ENCODE results near the gene PCDHB6. TPM values are rescaled to one million over a fixed set of nuclear protein-coding genes. Genes with fewer than 3 reads are reported as not detected.
A peak's percentile ranks its signal among the peaks of the same experiment; 100 is the strongest.
"Not testable (repeated sequence)": the region's sequence is repeated elsewhere in the genome, so short reads cannot be mapped to it uniquely, and the experiment has no call there.

PCDHB6 gene
- total and polyA plus RNA-seq, 2 donors: 1.1 TPM

GRCh38 chr5:141179371-141179770, 29.5 kb downstream of the PCDHB6 start:
- H3K4me1 ChIP-seq (ENCODE audit: insufficient read depth); DNase-seq (ENCODE audit: extremely low spot score); H3K27ac ChIP-seq (ENCODE audit: low read depth); H3K36me3 ChIP-seq (ENCODE audit: insufficient read depth); H3K4me3 ChIP-seq (ENCODE audit: low read depth, low read length): not testable (repeated sequence)
- WGBS: 44% methylated on average over 32 of the region's 39 CpGs

- not testable (repeated sequence) for H3K27ac ChIP-seq (ENCODE audit: low read depth); H3K4me3 ChIP-seq (ENCODE audit: low read depth, low read length); H3K4me1 ChIP-seq (ENCODE audit: insufficient read depth); DNase-seq (ENCODE audit: extremely low spot score); H3K36me3 ChIP-seq (ENCODE audit: insufficient read depth)
- WGBS: 28% methylated on average over 24 of the region's 32 CpGs
Observed at GRCh38 chr5:141179876-141180275, 30.0 kb downstream of the PCDHB6 start.

GRCh38 chr5:141180313-141180712, 30.5 kb downstream of the PCDHB6 start:
- no peak for DNase-seq (ENCODE audit: extremely low spot score)
- H3K27ac ChIP-seq (ENCODE audit: low read depth): no peak overlapping the region
- no peak overlapping the region for H3K4me3 ChIP-seq (ENCODE audit: low read depth, low read length)
- WGBS: 52% methylated on average over 1 of the region's 1 CpG
- H3K4me1 ChIP-seq (ENCODE audit: insufficient read depth): no peaks in the 10 kb centered on the region
- H3K36me3 ChIP-seq (ENCODE audit: insufficient read depth): no peaks in the 10 kb centered on the region

DNA sequence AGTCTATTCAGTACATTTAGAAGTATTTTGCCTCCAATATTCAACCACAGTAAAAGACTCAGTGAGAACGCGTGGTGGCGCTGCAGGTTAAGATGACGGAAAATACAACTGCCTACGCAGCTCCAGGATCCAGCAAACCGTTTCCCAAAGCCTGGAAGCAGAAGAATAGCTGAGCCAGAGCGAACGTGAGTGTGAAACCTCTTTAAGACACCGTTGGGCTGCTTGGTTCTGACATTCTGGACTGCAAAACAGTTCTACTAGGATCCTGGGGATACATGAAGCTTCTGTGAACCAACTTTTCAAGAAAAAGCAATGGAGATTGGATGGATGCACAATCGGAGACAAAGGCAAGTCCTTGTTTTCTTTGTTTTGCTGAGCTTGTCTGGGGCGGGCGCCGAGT, 32.4 kb downstream of the PCDHB6 start, which contains the start of gene PCDHB16:
Gene PCDHB16, plus strand, starts transcription at position 140 of the 400 bp plus-strand sequence. Its CDS starts 173 bp downstream, at position 313.
- H3K4me3 ChIP-seq (ENCODE audit: low read depth, low read length): peak within 1 kb of the TSS; percentile 10

DNA sequence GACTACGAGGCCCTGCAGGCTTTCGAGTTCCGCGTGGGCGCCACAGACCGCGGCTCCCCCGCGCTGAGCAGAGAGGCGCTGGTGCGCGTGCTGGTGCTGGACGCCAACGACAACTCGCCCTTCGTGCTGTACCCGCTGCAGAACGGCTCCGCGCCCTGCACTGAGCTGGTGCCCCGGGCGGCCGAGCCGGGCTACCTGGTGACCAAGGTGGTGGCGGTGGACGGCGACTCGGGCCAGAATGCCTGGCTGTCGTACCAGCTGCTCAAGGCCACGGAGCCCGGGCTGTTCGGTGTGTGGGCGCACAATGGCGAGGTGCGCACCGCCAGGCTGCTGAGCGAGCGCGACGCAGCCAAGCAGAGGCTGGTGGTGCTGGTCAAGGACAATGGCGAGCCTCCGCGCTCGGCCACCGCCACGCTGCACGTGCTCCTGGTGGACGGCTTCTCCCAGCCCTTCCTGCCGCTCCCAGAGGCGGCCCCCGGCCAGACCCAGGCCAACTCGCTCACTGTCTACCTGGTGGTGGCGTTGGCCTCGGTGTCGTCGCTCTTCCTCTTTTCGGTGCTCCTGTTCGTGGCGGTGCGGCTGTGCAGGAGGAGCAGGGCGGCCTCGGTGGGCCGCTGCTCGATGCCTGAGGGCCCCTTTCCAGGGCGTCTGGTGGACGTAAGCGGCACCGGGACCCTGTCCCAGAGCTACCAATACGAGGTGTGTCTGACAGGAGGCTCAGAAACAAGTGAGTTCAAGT, 34.4 kb downstream of the PCDHB6 start:
- 30% methylated on average over 45 of the region's 69 CpGs for WGBS
- not testable (repeated sequence) for H3K4me3 ChIP-seq (ENCODE audit: low read depth, low read length); H3K4me1 ChIP-seq (ENCODE audit: insufficient read depth); H3K36me3 ChIP-seq (ENCODE audit: insufficient read depth); DNase-seq (ENCODE audit: extremely low spot score); H3K27ac ChIP-seq (ENCODE audit: low read depth)

More for the DNA sequence above, 32.4 kb downstream of the PCDHB6 start, which contains the start of gene PCDHB16:
- 10% methylated on average over 13 of the region's 13 CpGs for WGBS
- no peak for DNase-seq (ENCODE audit: extremely low spot score)
- no peaks in the 10 kb centered on the region for H3K36me3 ChIP-seq (ENCODE audit: insufficient read depth)
- no peaks in the 10 kb centered on the region for H3K4me1 ChIP-seq (ENCODE audit: insufficient read depth)
- no peak within 1 kb of the TSS for H3K27ac ChIP-seq (ENCODE audit: low read depth)

- Histone ChIP-seq H3K27ac (ENCODE audit: low read depth) (no peak within 1 kb of the TSS), H3K4me1 (ENCODE audit: insufficient read depth) (no peaks in the 10 kb centered on the region), H3K4me3 (ENCODE audit: low read depth, low read length) (no peak within 1 kb of the TSS), H3K36me3 (ENCODE audit: insufficient read depth) (no peaks in the 10 kb centered on the region)
- no peak for DNase-seq (ENCODE audit: extremely low spot score)
- WGBS: 17% methylated on average over 9 of the region's 9 CpGs
Observed at GRCh38 chr5:141186897-141187512, 37.1 kb downstream of the PCDHB6 start, which contains the start of gene PCDHB9. Gene PCDHB9, plus strand, starts transcription at chr5:141187161. Its CDS starts 158 bp downstream, at chr5:141187319.

DNA sequence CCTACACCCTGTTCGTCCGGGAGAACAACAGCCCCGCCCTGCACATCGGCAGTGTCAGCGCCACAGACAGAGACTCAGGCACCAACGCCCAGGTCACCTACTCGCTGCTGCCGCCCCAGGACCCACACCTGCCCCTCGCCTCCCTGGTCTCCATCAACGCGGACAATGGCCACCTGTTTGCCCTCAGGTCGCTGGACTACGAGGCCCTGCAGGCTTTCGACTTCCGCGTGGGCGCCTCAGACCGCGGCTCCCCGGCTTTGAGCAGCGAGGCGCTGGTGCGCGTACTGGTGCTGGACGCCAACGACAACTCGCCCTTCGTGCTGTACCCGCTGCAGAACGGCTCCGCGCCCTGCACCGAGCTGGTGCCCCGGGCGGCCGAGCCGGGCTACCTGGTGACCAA, 38.8 kb downstream of the PCDHB6 start:
- not testable (repeated sequence) for H3K36me3 ChIP-seq (ENCODE audit: insufficient read depth); H3K27ac ChIP-seq (ENCODE audit: low read depth); H3K4me3 ChIP-seq (ENCODE audit: low read depth, low read length); DNase-seq (ENCODE audit: extremely low spot score); H3K4me1 ChIP-seq (ENCODE audit: insufficient read depth)
- WGBS: 30% methylated on average over 35 of the region's 37 CpGs

DNA sequence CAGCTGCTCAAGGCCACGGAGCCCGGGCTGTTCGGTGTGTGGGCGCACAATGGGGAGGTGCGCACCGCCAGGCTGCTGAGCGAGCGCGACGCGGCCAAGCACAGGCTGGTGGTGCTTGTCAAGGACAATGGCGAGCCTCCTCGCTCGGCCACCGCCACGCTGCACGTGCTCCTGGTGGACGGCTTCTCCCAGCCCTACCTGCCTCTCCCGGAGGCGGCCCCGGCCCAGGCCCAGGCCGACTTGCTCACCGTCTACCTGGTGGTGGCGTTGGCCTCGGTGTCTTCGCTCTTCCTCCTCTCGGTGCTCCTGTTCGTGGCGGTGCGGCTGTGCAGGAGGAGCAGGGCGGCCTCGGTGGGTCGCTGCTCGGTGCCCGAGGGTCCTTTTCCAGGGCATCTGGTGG, 39.3 kb downstream of the PCDHB6 start:
- H3K27ac ChIP-seq (ENCODE audit: low read depth); H3K4me1 ChIP-seq (ENCODE audit: insufficient read depth); H3K36me3 ChIP-seq (ENCODE audit: insufficient read depth); H3K4me3 ChIP-seq (ENCODE audit: low read depth, low read length); DNase-seq (ENCODE audit: extremely low spot score): not testable (repeated sequence)
- 24% methylated on average over 27 of the region's 35 CpGs for WGBS

- Histone ChIP-seq H3K27ac (ENCODE audit: low read depth) (no peak within 1 kb of the TSS), H3K36me3 (ENCODE audit: insufficient read depth) (no peaks in the 10 kb centered on the region), H3K4me1 (ENCODE audit: insufficient read depth) (no peaks in the 10 kb centered on the region), H3K4me3 (ENCODE audit: low read depth, low read length) (no peak within 1 kb of the TSS)
- WGBS: 4% methylated on average over 10 of the region's 10 CpGs
- no peak for DNase-seq (ENCODE audit: extremely low spot score)
Observed at GRCh38 chr5:141192110-141192725, 42.4 kb downstream of the PCDHB6 start, which contains the start of gene PCDHB10. Gene PCDHB10, plus strand, starts transcription at chr5:141192353. Its CDS starts 200 bp downstream, at chr5:141192553.

GRCh38 chr5:141194332-141194731, 44.5 kb downstream of the PCDHB6 start:
- WGBS: 24% methylated on average over 20 of the region's 37 CpGs
- H3K4me3 ChIP-seq (ENCODE audit: low read depth, low read length); H3K4me1 ChIP-seq (ENCODE audit: insufficient read depth); DNase-seq (ENCODE audit: extremely low spot score); H3K27ac ChIP-seq (ENCODE audit: low read depth); H3K36me3 ChIP-seq (ENCODE audit: insufficient read depth): not testable (repeated sequence)

- H3K27ac ChIP-seq (ENCODE audit: low read depth): no peak overlapping the region
- H3K36me3 ChIP-seq (ENCODE audit: insufficient read depth): no peaks in the 10 kb centered on the region
- no peaks in the 10 kb centered on the region for H3K4me1 ChIP-seq (ENCODE audit: insufficient read depth)
- no peak for DNase-seq (ENCODE audit: extremely low spot score)
- no peak overlapping the region for H3K4me3 ChIP-seq (ENCODE audit: low read depth, low read length)
- WGBS: 25% methylated on average over 3 of the region's 3 CpGs
Observed at GRCh38 chr5:141196363-141196762, 46.5 kb downstream of the PCDHB6 start.

GRCh38 chr5:141199359-141200235, 49.7 kb downstream of the PCDHB6 start, which contains the start of gene PCDHB11:
Gene PCDHB11, plus strand, starts transcription at chr5:141199627. Its CDS starts 148 bp downstream, at chr5:141199775.
- H3K4me3 ChIP-seq (ENCODE audit: low read depth, low read length): no peak within 1 kb of the TSS
- DNase-seq (ENCODE audit: extremely low spot score): no peak

GRCh38 chr5:141201126-141201525, 51.3 kb downstream of the PCDHB6 start:
- not testable (repeated sequence) for H3K36me3 ChIP-seq (ENCODE audit: insufficient read depth); H3K27ac ChIP-seq (ENCODE audit: low read depth); H3K4me1 ChIP-seq (ENCODE audit: insufficient read depth); DNase-seq (ENCODE audit: extremely low spot score); H3K4me3 ChIP-seq (ENCODE audit: low read depth, low read length)
- 33% methylated on average over 25 of the region's 38 CpGs for WGBS

More at GRCh38 chr5:141199359-141200235, 49.7 kb downstream of the PCDHB6 start, which contains the start of gene PCDHB11:
- H3K36me3 ChIP-seq (ENCODE audit: insufficient read depth): no peaks in the 10 kb centered on the region
- WGBS: 31% methylated on average over 21 of the region's 21 CpGs
- H3K4me1 ChIP-seq (ENCODE audit: insufficient read depth): no peaks in the 10 kb centered on the region
- H3K27ac ChIP-seq (ENCODE audit: low read depth): no peak within 1 kb of the TSS

Data from urinary bladder (tissue), 4 donors.